Kidney epithelial cell (primary cell): ENCODE results near the gene KRT13. TPM values are rescaled to one million over a fixed set of nuclear protein-coding genes. Genes with fewer than 3 reads are reported as not detected.

Experiments
- DNase-seq: peaks from one replicate; pipeline ENCODE4 v3.0.0-alpha.2; 2010; ENCODE audit warnings: low read depth
- H3K27me3 ChIP-seq: 2 replicates; pipeline ENCODE4 v1.6.0; 2011; ENCODE audit warnings: low read length; ENCODE audit not compliant: control insufficient read depth, insufficient read depth
- H3K36me3 ChIP-seq: 2 replicates; pipeline ENCODE4 v1.5.1; 2011; ENCODE audit warnings: low read length; ENCODE audit not compliant: control insufficient read depth, insufficient read depth
- H3K4me3 ChIP-seq: 2 replicates; pipeline ENCODE4 v1.5.1; 2011; ENCODE audit warnings: low read depth, mild to moderate bottlenecking, control low read depth, low read length
- total RNA-seq: library from RNA; depleted of rRNA; stranded (reverse); fragments of >200 nt; gene quantifications from 2 replicates; pipeline ENCODE4 v1.2.3, GENCODE V29; 2015
- TF ChIP-seq, protein P1 (sequence below): IDR thresholded peaks from 2 replicates; pipeline ENCODE4 v1.5.1; 2011; ENCODE audit warnings: mild to moderate bottlenecking, moderate library complexity, low read length, control low read depth, inconsistent platforms; ENCODE audit not compliant: insufficient read depth, poor library complexity, severe bottlenecking

The KRT13 gene
- total RNA-seq, 1 donor from 2014 or later, result not detected

DNA sequence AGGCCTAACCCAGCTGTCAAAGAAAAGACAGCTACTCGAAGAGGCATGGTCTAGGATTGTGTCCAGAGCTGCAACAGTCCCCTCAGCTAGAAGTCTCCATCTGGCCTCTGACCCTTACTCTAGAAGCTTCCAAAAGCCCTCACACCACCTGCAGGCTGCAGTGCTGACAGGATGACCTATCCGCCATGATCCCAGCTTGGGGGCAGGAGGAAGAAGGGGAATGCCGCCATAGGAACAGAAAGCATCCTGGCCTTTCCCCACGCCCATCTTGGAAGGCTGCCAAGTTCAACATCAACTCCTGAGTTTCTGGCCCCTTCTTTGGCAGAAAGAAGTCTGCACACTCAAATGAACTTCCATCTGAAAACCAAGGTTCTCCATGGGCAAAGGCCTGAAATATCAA is 12.6 kb downstream of the KRT13 start:
- DNase-seq, result no peak
- Histone ChIP-seq H3K4me3 (no peak overlapping the region), H3K27me3 (no peaks in the 10 kb centered on the region), H3K36me3 (no peaks in the 10 kb centered on the region)
- TF ChIP-seq, protein P1, sequence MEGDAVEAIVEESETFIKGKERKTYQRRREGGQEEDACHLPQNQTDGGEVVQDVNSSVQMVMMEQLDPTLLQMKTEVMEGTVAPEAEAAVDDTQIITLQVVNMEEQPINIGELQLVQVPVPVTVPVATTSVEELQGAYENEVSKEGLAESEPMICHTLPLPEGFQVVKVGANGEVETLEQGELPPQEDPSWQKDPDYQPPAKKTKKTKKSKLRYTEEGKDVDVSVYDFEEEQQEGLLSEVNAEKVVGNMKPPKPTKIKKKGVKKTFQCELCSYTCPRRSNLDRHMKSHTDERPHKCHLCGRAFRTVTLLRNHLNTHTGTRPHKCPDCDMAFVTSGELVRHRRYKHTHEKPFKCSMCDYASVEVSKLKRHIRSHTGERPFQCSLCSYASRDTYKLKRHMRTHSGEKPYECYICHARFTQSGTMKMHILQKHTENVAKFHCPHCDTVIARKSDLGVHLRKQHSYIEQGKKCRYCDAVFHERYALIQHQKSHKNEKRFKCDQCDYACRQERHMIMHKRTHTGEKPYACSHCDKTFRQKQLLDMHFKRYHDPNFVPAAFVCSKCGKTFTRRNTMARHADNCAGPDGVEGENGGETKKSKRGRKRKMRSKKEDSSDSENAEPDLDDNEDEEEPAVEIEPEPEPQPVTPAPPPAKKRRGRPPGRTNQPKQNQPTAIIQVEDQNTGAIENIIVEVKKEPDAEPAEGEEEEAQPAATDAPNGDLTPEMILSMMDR, result no peak

DNA sequence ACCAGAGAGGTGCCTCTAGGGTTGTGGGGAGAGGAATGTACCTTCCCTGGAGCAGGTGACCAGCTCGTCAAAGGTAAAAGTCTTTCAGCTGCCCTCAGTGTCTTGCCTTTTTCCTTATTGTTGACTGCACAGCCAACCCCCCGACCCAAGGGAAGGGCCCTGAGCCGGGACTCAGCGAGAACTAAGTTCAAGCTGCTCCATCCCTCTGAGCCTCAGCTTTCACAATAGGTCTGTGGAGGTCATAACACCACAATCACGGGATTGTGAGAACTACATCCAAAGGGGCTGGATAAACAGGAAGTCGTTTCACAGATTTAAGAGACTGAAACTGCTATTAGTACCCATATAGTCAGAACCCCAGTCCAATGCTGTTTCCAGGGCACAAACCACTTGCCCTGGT is 13.1 kb downstream of the KRT13 start:
- H3K4me3 ChIP-seq, result no peak overlapping the region
- no peak for DNase-seq
- TF ChIP-seq, protein P1, result no peak
- no peaks in the 10 kb centered on the region for H3K36me3 ChIP-seq
- H3K27me3 ChIP-seq, result no peaks in the 10 kb centered on the region

DNA sequence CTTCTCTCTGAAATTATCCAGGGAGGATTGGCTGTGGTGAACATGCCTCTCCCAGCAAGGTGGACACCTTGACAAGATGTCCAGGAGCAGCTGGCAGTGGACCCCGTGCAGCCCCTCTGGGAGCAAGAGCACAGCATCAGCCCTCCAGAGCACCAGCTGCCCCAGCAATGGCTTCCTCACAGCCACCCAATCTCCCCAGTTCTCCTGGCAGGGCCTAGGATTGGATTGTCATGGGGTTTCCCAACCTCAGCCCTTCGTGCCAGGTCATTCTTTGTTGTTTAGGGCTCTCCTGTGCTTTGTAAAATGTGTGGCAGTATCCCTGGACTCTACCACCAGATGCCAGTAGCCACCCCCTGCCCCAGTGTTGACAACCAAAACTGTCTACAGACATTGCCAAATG is 13.9 kb downstream of the KRT13 start:
- H3K27me3 ChIP-seq, result no peaks in the 10 kb centered on the region
- no peaks in the 10 kb centered on the region for H3K36me3 ChIP-seq
- TF ChIP-seq, protein P1, result no peak
- no peak overlapping the region for H3K4me3 ChIP-seq
- no peak for DNase-seq

DNA sequence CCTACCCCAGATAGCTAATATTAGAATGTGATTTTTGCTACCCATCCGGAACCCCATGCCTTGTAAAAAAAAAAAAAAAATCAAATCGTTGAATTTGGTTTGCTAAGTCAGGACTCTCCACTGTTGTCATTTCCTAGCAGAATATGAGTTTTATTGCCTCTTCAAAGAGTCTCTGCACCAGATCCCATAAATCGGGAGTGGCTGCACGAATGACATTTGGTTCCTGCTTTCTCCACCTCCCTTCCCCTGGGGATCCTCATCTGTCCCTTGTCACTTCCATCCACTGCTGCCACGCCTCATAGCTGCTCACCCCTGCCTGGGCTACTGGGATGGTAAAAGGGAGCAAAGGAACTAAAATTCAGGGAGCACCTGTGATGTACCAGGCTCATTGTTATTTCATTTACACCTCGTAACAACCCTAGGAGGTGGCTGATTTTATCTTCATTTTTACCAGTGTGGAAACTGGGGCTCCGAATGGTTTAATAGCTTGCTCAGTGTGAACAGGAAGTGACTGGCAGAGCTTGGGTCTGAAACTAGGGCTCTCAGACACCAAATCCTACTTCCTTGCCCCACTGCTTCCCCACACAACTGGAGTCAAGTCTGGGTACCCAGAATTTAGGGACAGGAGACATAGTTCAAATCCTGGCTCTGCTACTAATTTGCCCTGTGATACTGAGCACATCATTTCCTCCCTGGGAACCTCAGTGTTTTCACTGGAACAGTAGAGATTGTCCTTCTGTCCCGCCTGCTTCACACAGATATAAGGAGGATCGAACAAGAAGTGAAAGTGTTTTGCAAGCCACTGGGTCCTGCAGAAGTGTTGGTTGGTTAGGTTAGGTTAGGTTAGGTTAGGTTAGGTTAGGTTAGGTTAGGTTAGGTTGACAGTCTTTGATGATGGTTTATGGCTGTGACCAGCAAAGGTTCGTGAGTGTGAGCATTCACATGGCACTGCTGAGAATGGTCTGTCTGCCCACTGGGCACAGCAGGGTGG is 15.1 kb downstream of the KRT13 start:
- TF ChIP-seq, protein P1, result no peak
- H3K27me3 ChIP-seq, result no peaks in the 10 kb centered on the region
- H3K36me3 ChIP-seq, result no peaks in the 10 kb centered on the region
- DNase-seq, result no peak
- H3K4me3 ChIP-seq, result no peak overlapping the region

DNA sequence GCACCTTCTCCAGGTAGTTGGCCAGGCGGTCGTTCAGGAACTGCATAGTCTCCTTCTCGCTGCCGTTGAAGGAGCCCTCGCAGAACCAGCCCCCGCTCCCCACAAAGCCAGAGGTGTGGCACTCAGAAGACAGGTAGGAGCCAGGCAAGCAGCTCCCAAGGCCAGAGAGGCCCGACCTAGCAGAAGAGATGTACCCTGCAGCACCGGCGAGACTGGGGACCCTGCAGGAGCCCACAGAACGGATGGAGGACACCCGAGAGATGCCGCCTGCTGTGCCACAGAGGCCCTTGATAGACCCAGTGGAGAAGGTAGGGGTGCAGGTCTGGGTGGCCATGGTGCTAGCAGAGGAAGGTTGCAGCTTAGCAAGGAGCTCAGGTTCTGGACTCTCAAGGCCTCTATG is 15.9 kb downstream of the KRT13 start, which contains the start of gene KRT36:
TSS of gene KRT36 (minus strand) at position 380 of the 400 bp plus-strand sequence. CDS start at position 334, 46 bp downstream.
- DNase-seq, result no peak
- Histone ChIP-seq H3K27me3 (no peaks in the 10 kb centered on the region), H3K4me3 (no peak within 1 kb of the TSS), H3K36me3 (no peaks in the 10 kb centered on the region)
- TF ChIP-seq, protein P1, result no peak
